Heart left ventricle (tissue), 13 donors: ENCODE measurements around the gene ZSCAN20.

ENCODE experiments used
- POLR2A ChIP-seq, 2 donors: fragments of 450-650 bp; IDR thresholded peaks; one replicate each; pipeline ENCODE4 v1.6.1; 2017; ENCODE audit warnings: antibody characterized with exemption in 2 of 2, mild to moderate bottlenecking in 2 of 2, moderate library complexity in 2 of 2
- TF ChIP-seq, protein P1 (sequence below), 12 donors: fragments of 200-600 bp; sonication (generic) in 4 of 12; IDR thresholded peaks; one replicate each; pipeline versions ENCODE4 v1.5.0 to v1.8.0; 2018 to 2022; ENCODE audit warnings: antibody characterized with exemption in 12 of 12, mild to moderate bottlenecking in 5 of 12
- donor health status: ischemic (EF 13 %, LVEDD 7.1; RV severe dilation, severe dysfunction).
- donor health status: DM: no; HTN: yes; CAD: no.
- donor health status: DM: no; HTN: no; CAD: no.
- donor health status: ischemic (EF 25% LVEDD 6.9; RV normal size, moderate dysfunction).
- donor health status: ischemic (EF 25% LVEDD 5.7; RV mildly dilated, moderate dysfunction).
- donor health status: ischemic (EF 35%, LVEDD 5.7; RV mildly dilated, moderate dysfunction).
- donor health status: nonischemic (EF 11% LVEDD 7.7; RV severe dilation, severe dysfunction).
- donor health status: DM: yes; HTN: yes; CAD: no.
- donor health status: PGD.
- donor health status: ischemic (EF 29% LVEDD 5.4; RV normal size, mild dysfunction).
- donor health status: nonischemic (EF 23%, LVEDD 6.1; RV moderate dilation, normal function).

DNA sequence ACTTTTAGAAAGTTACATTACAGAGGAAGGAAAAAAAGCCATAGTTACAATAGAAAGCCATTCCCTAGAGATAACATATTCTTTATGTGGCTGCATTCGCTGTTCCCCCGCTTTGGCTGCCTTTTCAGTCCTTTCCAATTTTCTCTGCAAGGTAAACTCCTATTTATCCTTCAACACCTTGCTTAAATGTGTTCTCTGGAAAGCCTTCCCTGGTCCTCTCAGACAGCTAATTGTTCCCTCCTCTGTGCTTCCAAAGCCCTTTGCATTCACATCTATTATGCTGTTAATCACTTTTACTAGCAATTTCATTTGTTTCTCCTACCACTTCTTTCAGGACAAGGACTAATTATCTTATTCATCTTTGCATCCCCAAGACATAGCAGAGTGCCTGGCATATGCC is 43.1 kb upstream of the ZSCAN20 start:
- no peak for TF ChIP-seq POLR2A (IDR thresholded peaks at IDR 0.05)
- TF ChIP-seq, protein P1, sequence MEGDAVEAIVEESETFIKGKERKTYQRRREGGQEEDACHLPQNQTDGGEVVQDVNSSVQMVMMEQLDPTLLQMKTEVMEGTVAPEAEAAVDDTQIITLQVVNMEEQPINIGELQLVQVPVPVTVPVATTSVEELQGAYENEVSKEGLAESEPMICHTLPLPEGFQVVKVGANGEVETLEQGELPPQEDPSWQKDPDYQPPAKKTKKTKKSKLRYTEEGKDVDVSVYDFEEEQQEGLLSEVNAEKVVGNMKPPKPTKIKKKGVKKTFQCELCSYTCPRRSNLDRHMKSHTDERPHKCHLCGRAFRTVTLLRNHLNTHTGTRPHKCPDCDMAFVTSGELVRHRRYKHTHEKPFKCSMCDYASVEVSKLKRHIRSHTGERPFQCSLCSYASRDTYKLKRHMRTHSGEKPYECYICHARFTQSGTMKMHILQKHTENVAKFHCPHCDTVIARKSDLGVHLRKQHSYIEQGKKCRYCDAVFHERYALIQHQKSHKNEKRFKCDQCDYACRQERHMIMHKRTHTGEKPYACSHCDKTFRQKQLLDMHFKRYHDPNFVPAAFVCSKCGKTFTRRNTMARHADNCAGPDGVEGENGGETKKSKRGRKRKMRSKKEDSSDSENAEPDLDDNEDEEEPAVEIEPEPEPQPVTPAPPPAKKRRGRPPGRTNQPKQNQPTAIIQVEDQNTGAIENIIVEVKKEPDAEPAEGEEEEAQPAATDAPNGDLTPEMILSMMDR (IDR thresholded peaks at IDR 0.05): no peak
